Ramos (cell line): ENCODE measurements around the gene PPFIA3.
"Not testable (repeated sequence)": the region's sequence is repeated elsewhere in the genome, so short reads cannot be mapped to it uniquely, and the experiment has no call there.

Experiments
- in situ Hi-C: fragments of 300-500 bp; cut with MboI; formaldehyde crosslinking; loops from one replicate; pipeline ENCODE4 v1.14.3; 2022; ENCODE audit warnings: low sequenced_read_pairs; ENCODE audit not compliant: unreplicated experiment

The PPFIA3 gene

GRCh38 chr19:49167857-49168409, 48.6 kb downstream of the PPFIA3 start:
- in situ Hi-C loops = no loop called here

- in situ Hi-C loops = no loop called here
These were observed 49.1 kb downstream of the PPFIA3 start for GRCh38 chr19:49168421-49168820.

- in situ Hi-C loops = no loop called here
These were observed 53.9 kb downstream of the PPFIA3 start for GRCh38 chr19:49173198-49173597.

DNA sequence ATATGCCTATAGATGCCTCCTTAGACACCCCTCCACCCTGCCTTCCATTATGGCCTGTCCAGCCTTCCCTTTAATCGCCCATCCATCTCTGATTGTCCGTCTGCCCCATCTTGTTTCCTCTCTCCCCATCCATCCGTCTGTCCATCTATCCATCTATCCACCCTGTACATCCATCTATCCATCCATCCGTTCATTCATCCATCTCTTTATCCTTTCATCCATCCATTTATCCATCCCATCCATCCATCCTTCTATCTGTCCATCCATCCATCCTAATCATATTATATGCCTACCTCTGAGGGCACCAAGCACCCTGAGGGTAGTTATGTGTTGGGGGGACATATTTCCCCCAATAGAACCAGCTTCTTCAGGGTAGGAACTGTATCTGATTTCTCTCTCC, 61.3 kb downstream of the PPFIA3 start:
- in situ Hi-C loops = no loop called here

DNA sequence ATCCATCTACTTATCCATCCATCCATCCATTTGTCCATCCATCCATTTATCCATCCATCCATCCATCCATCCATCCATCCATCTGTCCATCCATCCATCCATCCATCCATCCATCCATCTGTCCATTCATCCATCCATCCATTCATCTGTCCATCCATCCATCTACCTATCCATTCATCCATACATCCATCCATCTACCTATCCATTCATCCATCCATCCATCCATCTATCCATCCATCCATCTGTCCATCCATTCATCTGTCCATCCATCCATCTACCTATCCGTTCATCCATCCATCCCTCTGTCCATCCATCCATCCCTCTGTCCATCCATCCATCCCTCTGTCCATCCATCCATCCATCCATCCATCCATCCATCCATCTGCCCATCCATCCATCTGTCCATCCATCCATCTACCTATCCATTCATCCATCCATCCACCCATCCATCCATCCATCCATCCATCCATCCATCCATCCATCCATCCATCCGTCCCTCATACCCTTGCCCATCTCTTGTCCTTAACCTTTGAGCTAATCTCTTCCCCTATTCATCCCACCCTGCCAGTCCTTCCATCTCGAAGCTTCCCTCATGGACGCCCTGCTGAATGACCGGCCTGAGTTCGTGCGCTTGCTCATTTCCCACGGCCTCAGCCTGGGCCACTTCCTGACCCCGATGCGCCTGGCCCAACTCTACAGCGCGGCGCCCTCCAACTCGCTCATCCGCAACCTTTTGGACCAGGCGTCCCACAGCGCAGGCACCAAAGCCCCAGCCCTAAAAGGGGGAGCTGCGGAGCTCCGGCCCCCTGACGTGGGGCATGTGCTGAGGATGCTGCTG, 62.9 kb downstream of the PPFIA3 start:
- in situ Hi-C loops = not testable (repeated sequence)

DNA sequence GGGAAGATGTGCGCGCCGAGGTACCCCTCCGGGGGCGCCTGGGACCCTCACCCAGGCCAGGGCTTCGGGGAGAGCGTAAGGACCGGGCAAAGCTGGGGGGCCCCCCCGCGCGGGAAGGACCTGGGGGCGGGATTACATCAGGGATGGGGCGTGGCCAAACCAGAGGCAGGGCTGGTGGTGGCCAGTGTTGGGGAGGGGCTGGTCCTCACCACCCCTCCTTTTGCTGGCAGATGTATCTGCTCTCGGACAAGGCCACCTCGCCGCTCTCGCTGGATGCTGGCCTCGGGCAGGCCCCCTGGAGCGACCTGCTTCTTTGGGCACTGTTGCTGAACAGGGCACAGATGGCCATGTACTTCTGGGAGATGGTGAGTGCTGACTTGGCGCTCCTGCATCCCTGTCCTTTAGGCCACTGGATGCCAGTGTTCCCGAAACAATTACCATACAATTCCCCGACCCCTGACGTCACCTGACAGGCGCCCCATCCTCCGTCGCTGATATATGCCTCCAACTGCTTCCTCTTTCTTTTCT, 63.6 kb downstream of the PPFIA3 start:
- in situ Hi-C loops = no loop called here

DNA sequence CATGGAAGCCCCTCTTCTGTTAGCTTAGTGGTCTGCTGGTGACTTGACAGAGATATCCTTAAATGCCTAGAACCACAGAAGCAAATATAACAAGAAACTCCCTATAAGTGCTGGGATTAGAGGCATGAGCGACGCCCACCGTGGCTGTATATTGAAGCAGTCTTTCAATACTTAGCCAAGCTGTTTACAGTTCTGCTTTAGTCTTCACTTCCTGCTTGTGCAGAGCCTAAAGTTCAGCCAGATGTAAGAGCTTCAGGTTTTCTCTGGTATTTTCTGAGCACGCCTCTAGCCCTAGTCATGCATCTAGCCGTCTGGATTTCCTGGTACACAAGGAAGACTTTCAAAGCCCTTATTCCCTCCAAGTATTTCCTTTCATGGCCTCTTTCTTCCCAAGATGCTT, 66.8 kb downstream of the PPFIA3 start:
- in situ Hi-C loops = no loop called here

GRCh38 chr19:49188626-49189200, 69.4 kb downstream of the PPFIA3 start:
- in situ Hi-C loops = no loop called here

- in situ Hi-C loops = no loop called here
These were observed 69.9 kb downstream of the PPFIA3 start for GRCh38 chr19:49189259-49189658.

GRCh38 chr19:49190781-49191180, 71.4 kb downstream of the PPFIA3 start:
- in situ Hi-C loops = no loop called here

DNA sequence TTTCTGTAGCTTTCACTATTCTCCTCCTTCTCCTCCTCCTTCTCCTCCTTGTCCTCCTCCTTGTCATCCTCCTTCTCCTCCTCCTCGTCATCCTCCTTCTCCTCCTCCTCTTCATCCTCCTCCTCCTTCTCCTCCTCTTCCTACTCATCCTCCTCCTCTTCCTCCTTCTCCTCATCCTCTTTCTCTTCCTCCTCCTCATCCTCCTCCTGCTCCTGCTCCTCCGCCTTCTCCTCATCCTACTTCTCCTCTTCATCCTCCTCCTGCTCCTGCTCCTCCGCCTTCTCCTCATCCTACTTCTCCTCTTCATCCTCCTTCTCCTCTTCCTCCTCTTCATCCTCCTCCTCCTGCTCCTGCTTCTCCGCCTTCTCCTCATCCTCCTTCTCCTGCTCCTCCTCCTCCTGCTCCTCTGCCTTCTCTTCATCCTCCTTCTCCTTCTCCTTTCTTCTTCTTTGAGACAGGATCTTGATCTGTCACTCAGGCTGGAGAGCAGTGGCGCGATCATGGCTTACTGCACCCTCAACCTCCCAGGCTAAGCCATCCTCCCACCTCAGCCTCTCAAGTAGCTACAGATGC, 74.6 kb downstream of the PPFIA3 start:
- in situ Hi-C loops = no loop called here

- in situ Hi-C loops = no loop called here
These were observed 75.1 kb downstream of the PPFIA3 start for GRCh38 chr19:49194408-49194807.

DNA sequence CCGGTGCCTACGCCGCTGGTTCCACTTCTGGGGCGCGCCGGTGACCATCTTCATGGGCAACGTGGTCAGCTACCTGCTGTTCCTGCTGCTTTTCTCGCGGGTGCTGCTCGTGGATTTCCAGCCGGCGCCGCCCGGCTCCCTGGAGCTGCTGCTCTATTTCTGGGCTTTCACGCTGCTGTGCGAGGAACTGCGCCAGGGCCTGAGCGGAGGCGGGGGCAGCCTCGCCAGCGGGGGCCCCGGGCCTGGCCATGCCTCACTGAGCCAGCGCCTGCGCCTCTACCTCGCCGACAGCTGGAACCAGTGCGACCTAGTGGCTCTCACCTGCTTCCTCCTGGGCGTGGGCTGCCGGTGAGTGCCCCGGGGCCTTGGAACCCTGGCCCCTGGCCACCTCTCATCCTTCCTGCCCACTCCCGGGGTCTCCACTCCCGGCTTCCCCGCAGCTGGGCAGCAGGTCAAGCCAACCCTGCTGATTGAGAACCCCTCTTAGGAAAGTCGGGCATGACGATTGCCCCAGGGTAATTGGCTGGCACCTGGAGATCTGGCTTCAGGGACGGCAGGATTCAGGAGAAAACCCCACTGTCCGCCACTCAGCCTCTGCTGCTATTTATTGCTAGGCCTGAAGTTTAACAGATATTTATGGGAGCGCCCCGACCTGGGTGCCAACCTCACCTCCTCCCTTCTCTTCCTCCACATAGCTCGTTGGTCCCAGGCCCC, 77.3 kb downstream of the PPFIA3 start:
- in situ Hi-C loops = no loop called here

GRCh38 chr19:49200238-49200862, 81.0 kb downstream of the PPFIA3 start:
- in situ Hi-C loops = loop anchor here (10.0 kb wide), 2 partner anchors 106 to 416 kb away; no protein-coding TSS in a partner anchor
